ENCODE measurements around the gene OAT. TPM values are rescaled to one million over a fixed set of nuclear protein-coding genes. Genes with fewer than 3 reads are reported as not detected.

OAT gene
- total RNA-seq, 4 donors from 2014 or later = 155 to 1,170 (median 625) TPM

DNA sequence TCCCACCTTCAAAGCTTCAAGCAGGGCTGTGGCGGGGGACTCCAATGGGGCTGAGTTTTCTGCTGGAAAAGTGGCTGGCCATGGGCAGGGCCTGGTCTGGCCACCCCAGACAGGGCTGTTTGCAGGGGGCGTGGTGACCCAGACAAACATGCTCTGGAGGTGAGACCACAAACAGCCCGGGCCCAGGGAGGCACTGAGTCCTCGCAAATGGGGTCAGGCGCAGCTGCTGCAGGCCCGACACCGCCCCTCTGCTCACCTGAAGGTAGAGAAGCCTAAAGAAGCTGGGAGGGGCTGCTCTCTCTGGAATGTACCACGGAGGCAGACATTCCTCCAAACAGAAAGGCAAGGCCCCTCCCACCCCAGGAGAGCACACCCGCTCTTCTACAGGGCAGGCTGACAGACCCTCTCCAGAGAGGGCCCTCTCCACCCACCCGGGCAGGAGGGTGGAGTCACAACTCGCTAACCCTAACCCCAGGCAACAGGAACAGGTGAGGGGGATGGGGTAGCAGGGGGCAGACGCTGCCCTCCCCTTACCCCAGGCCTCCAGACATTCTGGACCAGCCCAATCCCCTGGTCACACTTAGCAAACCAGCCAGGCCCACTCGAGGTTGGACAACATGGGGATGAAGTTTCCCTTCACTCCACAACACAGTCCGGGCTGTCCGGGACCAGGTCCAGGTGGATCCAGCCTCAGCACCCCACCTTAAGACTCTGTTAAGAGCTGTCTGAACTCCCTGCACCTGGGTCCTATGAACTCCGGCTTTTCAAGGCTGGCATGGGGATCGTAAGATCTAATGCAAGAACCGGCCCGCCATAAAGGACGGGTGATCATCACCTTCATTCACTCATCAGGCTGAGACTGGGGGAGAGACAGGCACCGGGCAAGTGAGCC is 32.3 kb downstream of the OAT start:
- TF ChIP-seq, protein P1, sequence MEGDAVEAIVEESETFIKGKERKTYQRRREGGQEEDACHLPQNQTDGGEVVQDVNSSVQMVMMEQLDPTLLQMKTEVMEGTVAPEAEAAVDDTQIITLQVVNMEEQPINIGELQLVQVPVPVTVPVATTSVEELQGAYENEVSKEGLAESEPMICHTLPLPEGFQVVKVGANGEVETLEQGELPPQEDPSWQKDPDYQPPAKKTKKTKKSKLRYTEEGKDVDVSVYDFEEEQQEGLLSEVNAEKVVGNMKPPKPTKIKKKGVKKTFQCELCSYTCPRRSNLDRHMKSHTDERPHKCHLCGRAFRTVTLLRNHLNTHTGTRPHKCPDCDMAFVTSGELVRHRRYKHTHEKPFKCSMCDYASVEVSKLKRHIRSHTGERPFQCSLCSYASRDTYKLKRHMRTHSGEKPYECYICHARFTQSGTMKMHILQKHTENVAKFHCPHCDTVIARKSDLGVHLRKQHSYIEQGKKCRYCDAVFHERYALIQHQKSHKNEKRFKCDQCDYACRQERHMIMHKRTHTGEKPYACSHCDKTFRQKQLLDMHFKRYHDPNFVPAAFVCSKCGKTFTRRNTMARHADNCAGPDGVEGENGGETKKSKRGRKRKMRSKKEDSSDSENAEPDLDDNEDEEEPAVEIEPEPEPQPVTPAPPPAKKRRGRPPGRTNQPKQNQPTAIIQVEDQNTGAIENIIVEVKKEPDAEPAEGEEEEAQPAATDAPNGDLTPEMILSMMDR (IDR thresholded peaks at IDR 0.05) = no peak
- no peak for TF ChIP-seq POLR2A (IDR thresholded peaks at IDR 0.05)
- Histone ChIP-seq H3K27ac (no peak overlapping the region), H3K27me3 (no peaks in the 10 kb centered on the region), H3K4me3 (no peak overlapping the region), H3K9me3 (no peaks in the 10 kb centered on the region), H3K4me1 (peaks cover 3 to 11% (median 4%) of the 10 kb centered on the region in 4 donors), H3K36me3 (no peaks in the 10 kb centered on the region)
- no peak for DNase-seq

DNA sequence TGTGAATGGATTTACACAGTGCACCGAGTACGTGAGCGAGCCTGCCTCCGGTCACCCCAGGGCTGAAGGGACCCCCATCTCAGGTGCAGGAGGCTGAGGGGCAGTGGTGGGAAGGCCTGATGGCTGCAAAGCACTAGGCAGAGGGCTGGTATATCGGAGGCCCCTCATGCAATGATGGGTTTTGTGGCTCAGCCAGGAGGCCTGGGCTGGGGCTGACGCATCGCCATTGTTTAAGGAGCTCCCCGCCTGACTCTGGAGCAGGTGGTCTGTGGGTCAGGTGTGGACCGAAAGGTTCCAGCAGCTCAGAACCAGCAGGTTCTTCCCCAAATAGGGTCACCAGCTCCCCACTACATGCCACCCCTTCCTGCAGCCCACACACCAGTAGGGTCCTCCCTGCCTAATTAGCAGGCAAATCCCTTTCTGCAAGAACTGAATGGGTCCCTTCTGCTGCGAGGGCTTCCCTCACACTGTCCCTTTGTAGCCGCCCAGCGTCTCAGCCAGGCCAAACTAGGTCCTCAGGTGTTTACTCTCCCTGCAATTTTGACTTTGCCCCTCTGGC is 33.0 kb downstream of the OAT start:
- TF ChIP-seq, protein P1 (IDR thresholded peaks at IDR 0.05) = no peak
- no peak for TF ChIP-seq POLR2A (IDR thresholded peaks at IDR 0.05)
- Histone ChIP-seq H3K4me1 (peaks cover 3 to 11% (median 4%) of the 10 kb centered on the region in 4 donors), H3K27me3 (no peaks in the 10 kb centered on the region), H3K4me3 (no peak overlapping the region), H3K36me3 (no peaks in the 10 kb centered on the region), H3K27ac (no peak overlapping the region), H3K9me3 (no peaks in the 10 kb centered on the region)
- no peak for DNase-seq

DNA sequence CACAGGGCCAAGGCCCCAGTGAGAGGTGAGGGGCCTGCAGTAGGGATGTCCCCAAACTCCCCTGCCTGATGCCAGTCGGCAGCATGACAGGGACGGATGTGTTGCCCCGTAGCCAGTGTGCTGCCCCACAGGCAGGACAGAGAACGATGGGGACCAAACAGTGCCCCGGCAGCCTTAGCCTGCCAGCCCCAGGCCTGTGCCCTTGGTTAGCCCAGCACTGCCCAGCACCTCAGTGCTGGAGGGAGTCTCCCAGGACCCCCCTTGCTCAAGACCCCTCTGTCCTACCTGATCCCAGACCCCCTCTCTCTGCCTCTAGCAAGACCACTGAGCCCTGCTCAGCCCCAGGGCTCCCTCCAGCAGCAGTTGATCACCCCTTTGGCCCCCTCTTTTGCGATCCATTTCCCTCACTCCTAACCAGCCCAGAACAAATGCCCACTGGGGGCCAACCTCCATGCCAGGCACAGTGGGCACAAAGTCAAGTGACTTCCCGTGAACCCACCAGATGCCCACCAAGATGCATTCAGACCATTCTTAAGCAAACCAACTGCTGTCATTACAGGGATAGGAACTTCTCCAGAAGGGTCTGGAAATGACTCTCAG is 34.0 kb downstream of the OAT start:
- no peaks in the 10 kb centered on the region for H3K36me3 ChIP-seq
- peaks cover 3 to 10% (median 4%) of the 10 kb centered on the region in 4 donors for H3K4me1 ChIP-seq
- H3K9me3 ChIP-seq = no peaks in the 10 kb centered on the region
- no peak for TF ChIP-seq POLR2A (IDR thresholded peaks at IDR 0.05)
- TF ChIP-seq, protein P1 (IDR thresholded peaks at IDR 0.05) = no peak
- no peak overlapping the region for H3K4me3 ChIP-seq
- no peak overlapping the region for H3K27ac ChIP-seq
- no peaks in the 10 kb centered on the region for H3K27me3 ChIP-seq
- no peak for DNase-seq

DNA sequence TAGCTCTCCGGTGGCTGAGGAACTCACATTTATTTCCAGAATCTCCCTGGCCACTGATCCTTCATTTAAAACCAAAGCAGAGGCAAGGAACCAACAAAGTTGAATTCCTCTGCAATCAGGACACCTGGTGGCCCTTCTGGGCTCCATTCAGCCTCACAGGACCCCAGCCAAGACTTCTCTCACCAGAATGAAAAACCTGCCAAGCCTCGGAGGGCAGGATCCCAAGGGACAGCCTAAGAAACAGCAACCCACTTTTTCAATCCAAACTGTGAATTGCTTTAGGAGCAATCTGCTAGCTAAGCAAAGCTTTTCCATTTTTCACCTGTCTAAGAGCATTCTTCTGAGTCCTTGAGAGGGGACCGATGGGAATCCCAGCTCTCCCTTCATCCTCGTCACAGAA is 34.6 kb downstream of the OAT start:
- Histone ChIP-seq H3K4me1 (peaks cover 0 to 6% (median 2%) of the 10 kb centered on the region in 4 donors), H3K27me3 (no peaks in the 10 kb centered on the region), H3K27ac (no peak overlapping the region), H3K9me3 (no peaks in the 10 kb centered on the region), H3K36me3 (no peaks in the 10 kb centered on the region), H3K4me3 (no peak overlapping the region)
- TF ChIP-seq, protein P1 (IDR thresholded peaks at IDR 0.05) = no peak
- no peak for TF ChIP-seq POLR2A (IDR thresholded peaks at IDR 0.05)
- DNase-seq = no peak

DNA sequence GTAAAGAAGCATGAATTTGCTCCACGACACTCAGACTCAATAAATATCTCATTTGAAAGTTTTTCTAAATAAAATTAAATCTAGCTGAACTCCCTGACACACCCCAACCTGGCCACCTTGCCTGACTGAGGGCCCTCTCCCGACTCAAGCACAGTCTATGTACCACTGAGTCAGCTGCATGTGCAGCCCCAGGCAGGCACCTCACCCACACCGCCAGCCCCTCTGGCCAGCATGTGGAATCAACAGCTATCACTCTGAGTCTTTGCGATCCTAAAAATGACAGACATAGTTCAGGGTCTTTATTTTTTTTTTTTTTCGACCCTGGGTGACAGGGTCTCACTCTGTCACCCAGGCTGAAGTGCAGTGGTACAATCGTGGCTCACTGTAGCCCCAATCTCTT is 35.2 kb downstream of the OAT start:
- Histone ChIP-seq H3K9me3 (no peaks in the 10 kb centered on the region), H3K36me3 (no peaks in the 10 kb centered on the region), H3K27ac (no peak overlapping the region), H3K27me3 (no peaks in the 10 kb centered on the region), H3K4me1 (peaks cover 0 to 1% (median 0%) of the 10 kb centered on the region in 4 donors), H3K4me3 (no peak overlapping the region)
- DNase-seq = no peak
- TF ChIP-seq POLR2A (IDR thresholded peaks at IDR 0.05) = no peak
- TF ChIP-seq, protein P1 (IDR thresholded peaks at IDR 0.05) = no peak

Measured in Peyer's patch (tissue), 4 donors.